A673 (cell line): ENCODE measurements around the gene CHAT.

Experiments
- CTCF ChIP-seq: fragments of 300-800, 200-600 bp; sonication (generic); conservative IDR thresholded peaks from 2 replicates; pipeline ENCODE4 v1.5.1; 2017; ENCODE audit warnings: low read depth, mild to moderate bottlenecking, antibody characterized with exemption, low read length, moderate library complexity, mixed read lengths
- EZH2 ChIP-seq: fragments of 200-600 bp; sonication (generic); IDR thresholded peaks from 2 replicates; pipeline ENCODE4 v1.6.1; 2017; ENCODE audit warnings: borderline replicate concordance, low read depth, mild to moderate bottlenecking, mixed read lengths, antibody characterized with exemption, low read length; ENCODE audit not compliant: poor library complexity, severe bottlenecking

- TF ChIP-seq CTCF = no peak
- TF ChIP-seq EZH2 = no peak
These were observed 35.4 kb upstream of the CHAT start for GRCh38 chr10:49578392-49578791.
